Colon (tissue), 2 donors: ENCODE measurements around the gene U2SURP.
"Not testable (repeated sequence)": the region's sequence is repeated elsewhere in the genome, so short reads cannot be mapped to it uniquely, and the experiment has no call there.

ENCODE experiments used
- FAIRE-seq: peaks from 2 replicates; lab custom pipeline; 2012; peaks lifted over from hg19 to GRCh38; lab: Jason Lieb, UNC
- donor health status: control.
- donor health status: control.

U2SURP gene

GRCh38 chr3:143014921-143015320 lies 13.6 kb downstream of the U2SURP start:
- FAIRE-seq: no peak

DNA sequence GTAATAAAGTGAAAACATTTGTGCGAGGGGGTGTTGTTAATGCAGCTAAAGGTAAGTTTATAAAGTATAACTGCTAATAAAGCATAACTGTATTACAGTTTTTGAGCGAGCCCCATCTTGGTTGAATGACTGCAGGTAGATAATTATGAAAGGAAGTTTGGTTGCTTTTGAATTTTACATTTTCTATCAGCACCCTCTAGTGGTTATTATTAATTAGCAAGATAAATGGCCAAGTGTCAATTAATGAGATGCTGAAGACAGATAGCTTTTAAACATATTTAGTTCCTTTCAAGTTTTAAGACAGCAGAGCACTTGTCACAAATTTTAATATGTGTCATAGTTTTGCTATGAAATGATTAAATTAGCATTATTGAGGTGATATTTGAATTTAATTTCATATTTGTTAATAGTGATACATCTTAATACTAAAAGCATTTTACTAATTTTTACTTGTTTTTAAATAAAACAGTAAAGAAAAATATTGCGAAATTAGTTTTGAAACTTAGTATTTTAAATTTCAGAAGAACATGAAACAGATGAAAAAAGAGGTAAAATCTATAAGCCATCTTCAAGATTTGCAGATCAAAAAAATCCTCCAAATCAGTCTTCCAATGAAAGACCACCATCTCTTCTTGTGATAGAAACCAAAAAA lies 15.1 kb downstream of the U2SURP start:
- no peak for FAIRE-seq

GRCh38 chr3:143024351-143024960 lies 23.1 kb downstream of the U2SURP start:
- no peak for FAIRE-seq

DNA sequence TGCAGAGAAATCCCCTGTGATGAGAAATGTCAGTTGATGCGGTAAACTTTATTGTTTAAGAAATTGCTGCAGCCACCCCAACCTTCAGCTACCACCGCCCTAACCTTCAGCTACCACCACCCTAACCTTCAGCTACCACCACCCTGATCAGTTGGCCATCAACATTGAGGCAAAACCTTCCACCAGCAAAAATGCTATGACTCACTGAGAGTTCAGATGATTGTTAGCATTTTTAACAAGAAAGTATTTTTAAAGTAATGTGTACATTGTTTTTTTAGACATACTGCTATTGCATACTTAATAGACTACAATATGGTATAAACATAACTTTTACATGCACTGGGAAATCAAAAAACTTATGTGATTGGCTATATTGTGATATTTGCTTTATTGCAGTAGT lies 30.0 kb downstream of the U2SURP start:
- no peak for FAIRE-seq

DNA sequence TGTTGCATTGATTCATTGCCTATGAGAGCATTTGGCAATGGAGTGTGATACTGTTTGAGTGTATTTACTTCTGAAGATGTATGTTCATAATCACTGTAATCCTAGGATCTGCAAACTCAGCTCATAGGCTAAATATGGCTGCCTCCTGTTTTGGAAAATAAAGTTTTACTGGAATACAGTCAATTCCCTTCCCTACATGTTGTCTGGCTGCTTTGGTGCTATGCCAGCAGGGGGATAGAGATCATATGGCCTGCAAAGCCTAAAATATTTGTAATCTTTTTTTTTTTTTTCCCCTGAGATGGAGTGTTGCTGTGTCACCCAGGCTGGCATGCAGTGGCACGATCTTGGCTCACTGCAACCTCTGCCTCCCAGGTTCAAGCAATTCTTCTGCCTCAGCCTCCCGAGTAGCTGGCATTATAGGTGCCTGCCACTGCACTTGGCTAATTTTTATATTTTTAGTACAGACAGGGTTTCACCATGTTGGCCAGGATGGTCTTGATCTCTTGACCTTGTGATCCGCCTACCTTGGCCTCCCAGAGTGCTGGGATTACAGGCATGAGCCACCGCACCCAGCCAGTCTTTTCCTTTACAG lies 30.5 kb downstream of the U2SURP start:
- FAIRE-seq: not testable (repeated sequence)

DNA sequence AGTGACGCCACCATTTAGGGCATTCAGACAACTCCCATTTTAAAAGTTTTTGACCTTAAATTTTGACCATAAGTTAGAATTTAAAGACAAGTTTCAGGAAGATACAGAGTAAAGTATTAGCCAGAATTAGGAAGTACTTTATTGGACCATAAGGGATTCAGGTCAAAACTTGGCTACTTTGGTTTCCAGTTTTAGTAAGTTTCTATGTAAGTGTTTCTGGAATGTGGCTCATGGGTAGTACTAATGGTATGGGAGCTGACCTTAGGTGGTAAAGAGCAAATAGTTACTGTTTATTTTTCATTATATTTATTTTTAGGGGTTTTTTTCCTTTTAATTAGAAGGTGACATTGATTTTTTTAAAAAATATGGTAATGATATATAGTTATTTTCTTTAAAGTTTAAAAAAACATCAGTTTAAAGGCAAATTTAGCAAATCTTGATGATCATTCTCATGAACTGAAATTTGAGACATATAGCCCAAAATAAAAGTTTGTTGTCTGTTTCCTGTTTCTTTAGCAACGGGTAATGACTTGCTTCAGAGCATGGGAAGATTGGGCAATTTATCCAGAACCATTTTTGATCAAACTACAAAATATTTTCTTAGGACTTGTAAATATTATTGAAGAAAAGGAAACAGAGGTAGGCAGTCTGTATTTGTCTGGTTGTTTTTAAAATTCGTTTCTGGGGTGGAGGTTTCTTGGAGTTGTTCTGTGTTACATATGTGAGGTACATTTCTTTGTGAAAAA lies 34.3 kb downstream of the U2SURP start:
- no peak for FAIRE-seq

- no peak for FAIRE-seq
Observed at GRCh38 chr3:143036557-143036956, 35.2 kb downstream of the U2SURP start.

DNA sequence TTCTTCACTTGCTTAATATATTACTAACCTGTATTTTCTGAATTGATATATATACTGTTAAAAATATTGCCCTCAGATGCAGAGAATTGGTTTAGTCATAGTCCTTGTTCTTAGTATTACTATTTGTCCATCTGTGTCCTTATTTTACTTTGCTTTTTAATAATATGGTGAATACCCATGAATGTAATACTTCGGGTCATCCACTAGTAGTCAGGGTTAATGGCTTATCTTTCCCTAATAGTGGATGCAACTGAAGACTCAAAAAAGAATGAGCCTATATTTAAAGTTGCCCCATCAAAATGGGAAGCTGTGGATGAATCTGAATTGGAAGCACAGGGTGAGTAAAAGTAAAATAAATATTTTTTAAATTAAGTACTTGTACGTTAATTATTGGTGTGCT lies 36.5 kb downstream of the U2SURP start:
- FAIRE-seq: no peak

GRCh38 chr3:143040261-143040879 lies 39.0 kb downstream of the U2SURP start:
- peak; percentile 10 for FAIRE-seq

DNA sequence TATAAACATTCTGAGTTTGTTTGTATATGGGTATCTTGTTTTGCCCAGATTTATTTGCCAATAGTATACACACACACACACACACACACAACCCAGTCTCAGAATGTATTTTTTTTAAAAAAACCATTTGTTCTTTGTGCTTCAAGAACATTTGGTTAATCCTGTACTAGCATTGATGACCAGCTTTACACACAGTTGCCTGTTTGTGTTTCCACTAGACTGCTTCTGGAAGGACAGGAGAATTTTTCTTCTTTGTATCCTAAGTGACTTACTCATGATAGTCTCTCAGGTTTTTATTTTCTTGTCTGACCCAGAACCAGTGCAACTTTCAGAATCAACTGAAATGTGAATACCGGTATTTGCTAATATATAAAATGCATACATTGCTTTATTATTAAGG lies 40.5 kb downstream of the U2SURP start:
- FAIRE-seq: no peak

DNA sequence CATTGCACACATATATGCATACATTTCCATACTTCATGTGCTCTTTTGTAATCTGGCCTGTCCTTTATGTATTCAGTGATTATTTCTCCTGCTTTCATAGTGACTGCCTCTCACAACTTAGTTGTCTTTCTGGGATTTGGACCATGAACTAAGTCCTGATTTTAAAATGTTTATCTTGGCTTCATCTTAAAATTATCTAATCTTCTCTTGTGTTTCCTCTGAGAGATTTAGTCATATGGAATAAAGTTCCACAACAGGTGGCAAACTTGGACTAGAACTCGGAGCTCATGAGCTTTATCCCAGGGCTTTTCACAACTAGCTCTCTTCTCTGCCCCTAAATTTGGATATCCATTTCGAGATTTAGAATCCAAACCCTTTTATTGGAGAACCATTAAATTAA lies 44.3 kb downstream of the U2SURP start:
- no peak for FAIRE-seq

DNA sequence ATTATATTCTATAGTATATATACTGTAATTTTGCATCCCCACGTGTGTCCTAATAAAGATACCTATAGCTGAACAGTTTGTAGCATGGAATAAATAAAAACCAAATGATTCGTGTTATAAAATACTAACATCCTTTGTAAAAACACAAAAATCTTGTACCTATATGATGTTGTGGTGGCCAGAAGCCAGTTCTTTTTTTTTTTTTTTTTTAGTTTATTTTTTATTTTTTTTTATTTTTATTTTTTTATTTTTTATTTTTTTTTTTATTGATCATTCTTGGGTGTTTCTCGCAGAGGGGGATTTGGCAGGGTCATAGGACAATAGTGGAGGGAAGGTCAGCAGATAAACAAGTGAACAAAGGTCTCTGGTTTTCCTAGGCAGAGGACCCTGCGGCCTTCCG lies 44.7 kb downstream of the U2SURP start:
- not testable (repeated sequence) for FAIRE-seq

GRCh38 chr3:143054011-143054410 lies 52.6 kb downstream of the U2SURP start:
- no peak for FAIRE-seq

- no peak for FAIRE-seq
Observed at GRCh38 chr3:143056372-143056771, 55.0 kb downstream of the U2SURP start.

- FAIRE-seq: no peak
Observed at GRCh38 chr3:143060906-143061305, 59.5 kb downstream of the U2SURP start.

- no peak for FAIRE-seq
Observed at GRCh38 chr3:143063018-143063417, 61.6 kb downstream of the U2SURP start.

DNA sequence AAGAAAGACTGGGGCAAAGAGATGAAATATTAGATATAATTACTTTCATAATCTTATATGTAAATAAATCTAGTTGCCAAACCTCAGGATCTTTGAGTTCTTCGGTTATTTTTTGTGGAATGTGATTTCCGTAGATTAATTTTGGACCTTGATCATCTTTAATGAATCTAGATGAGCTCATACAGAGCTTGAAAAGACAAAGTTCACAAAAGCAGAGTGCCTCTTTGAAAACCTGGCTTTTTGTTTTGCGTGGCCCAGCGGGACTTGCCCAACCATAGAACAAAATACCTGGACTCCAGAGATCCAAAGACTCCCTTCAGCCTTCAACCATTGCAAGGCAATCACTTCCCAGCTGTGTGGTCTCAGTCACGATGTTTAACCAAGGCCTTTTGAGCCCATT lies 63.4 kb downstream of the U2SURP start:
- no peak for FAIRE-seq

DNA sequence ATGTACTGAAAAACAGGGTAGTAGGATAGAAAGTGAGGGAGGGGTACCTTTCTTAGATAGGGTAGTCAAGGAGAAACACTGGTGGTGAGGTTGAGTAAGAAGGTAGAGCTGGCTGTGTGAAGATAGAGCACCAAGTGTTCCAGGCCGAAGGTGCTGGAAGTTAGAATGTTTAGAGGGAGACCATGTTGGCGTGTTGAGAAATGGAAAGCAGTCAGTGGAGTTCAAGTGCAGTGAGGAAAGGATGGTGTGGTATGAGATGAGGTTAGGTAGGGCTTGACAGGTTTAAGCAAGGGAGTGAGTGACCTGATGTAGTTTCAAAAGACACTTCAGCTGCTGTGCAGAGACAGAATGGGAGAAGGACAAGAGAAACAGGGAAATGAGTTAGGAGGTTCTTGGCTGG lies 64.0 kb downstream of the U2SURP start:
- no peak for FAIRE-seq

DNA sequence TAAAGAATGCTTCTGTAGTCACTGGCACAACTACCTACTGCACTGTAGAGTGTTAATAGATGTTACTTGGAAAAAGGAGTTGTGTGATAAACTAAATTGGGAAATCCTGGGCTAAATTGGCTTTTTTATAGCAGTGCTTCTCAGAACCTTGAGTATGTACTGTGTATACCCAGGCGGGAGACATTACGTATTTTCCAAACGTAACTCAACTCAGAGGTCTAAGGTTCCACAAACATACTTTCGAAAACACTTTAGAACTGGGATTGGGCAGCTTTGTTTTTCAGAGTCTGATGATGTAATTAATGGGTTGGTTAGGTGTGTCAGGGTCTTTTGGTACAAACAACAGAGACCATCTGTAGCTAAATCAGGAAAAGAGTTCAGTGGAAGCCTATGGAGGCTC lies 64.7 kb downstream of the U2SURP start:
- no peak for FAIRE-seq

- no peak for FAIRE-seq
Observed at GRCh38 chr3:143067201-143067600, 65.8 kb downstream of the U2SURP start.

- no peak for FAIRE-seq
Observed at GRCh38 chr3:143068059-143068458, 66.7 kb downstream of the U2SURP start.

- no peak for FAIRE-seq
Observed at GRCh38 chr3:143070977-143071551, 69.7 kb downstream of the U2SURP start.
